KOPT-K1 (cell line): ENCODE results near the gene CDRT15L2.
"Not testable (repeated sequence)": the region's sequence is repeated elsewhere in the genome, so short reads cannot be mapped to it uniquely, and the experiment has no call there.

Experiments used
- H3K27ac ChIP-seq: fragments of 200-600 bp; sonication (generic); 2 replicates; pipeline ENCODE4 v1.5.1; 2016; ENCODE audit warnings: antibody characterized with exemption, mild to moderate bottlenecking, low read depth, low read length; ENCODE audit not compliant: poor library complexity, severe bottlenecking
- H3K36me3 ChIP-seq: fragments of 200-600 bp; sonication (generic); 2 replicates; pipeline ENCODE4 v1.5.1; 2017; ENCODE audit warnings: antibody characterized with exemption, mild to moderate bottlenecking, low read length, moderate library complexity; ENCODE audit not compliant: insufficient read depth
- H3K9me3 ChIP-seq: fragments of 200-600 bp; sonication (generic); 2 replicates; pipeline ENCODE4 v1.5.1; 2017; ENCODE audit warnings: antibody characterized with exemption, low read length, mild to moderate bottlenecking; ENCODE audit not compliant: insufficient read depth, poor library complexity, severe bottlenecking

CDRT15L2 gene

DNA sequence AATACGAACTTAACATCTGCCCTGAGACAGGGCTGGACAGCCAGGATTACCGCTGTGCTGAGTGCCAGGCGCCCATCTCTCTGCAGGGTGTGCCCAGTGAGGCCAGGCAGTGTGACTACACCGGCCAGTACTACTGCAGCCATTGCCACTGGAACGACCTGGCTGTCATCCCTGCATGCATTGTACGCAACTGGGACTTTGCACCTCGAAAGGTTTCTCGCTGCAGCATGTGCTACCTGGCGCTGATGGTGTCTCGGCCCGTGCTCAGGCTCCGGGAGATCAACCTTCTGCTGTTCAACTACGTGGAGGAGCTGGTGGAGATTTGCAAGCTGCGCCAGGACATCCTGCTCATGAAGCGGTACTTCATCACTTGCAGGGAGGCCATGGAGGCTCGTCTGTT is 33.7 kb downstream of the CDRT15L2 start:
- Histone ChIP-seq H3K27ac (no peak overlapping the region), H3K36me3 (no peaks in the 10 kb centered on the region), H3K9me3 (no peaks in the 10 kb centered on the region)

DNA sequence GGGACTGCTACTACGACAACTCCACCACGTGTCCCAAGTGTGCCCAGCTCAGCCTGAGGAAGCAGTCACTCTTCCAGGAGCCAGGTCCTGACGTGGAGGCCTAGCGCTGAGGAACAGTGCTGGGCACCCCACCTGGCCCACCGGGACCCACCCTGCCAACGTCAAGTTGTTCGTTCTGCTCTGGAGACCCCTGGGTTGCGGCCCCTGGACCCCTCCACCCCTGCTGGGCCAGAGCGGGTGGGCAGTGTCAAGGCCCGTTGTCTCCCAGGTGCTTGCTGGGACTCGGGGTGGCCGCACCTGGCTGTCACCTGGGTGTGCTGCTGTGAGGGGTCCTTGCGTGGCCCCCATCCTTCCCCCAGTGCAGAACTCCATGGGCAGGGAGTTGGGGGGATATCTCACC is 34.4 kb downstream of the CDRT15L2 start:
- H3K27ac ChIP-seq, result no peak overlapping the region
- H3K9me3 ChIP-seq, result no peaks in the 10 kb centered on the region
- no peaks in the 10 kb centered on the region for H3K36me3 ChIP-seq

DNA sequence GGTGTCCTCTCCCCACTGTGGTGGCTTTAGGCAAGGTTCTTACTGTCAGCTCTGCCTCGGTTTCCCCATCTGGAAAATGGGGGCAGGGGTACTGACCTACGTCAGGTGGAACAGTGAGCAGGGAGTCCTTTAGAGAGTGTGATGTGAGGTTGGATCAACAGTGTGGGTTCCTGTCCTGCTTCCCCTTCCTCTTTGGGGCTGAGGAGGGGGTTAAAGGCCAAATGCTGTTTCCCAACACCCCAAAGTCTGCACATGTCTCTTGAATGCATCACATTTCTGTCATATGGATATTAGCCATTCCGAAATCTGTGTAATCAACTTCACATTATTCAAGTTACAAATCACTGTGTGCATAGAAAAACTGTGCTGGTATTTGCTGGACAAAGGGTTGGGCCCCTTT is 35.9 kb downstream of the CDRT15L2 start:
- not testable (repeated sequence) for H3K36me3 ChIP-seq, H3K27ac ChIP-seq, H3K9me3 ChIP-seq
